GM23338 (cell line): ENCODE data around the gene ERO1A. TPM values are rescaled to one million over a fixed set of nuclear protein-coding genes. Genes with fewer than 3 reads are reported as not detected.

ENCODE experiments used
- ATAC-seq: fragments of 200-7000 bp; cut with Tn5 transposase; 3 replicates; pipeline ENCODE4 v1.9.1; 2020
- DNase-seq: peaks from one replicate; pipeline ENCODE4 v3.0.0-alpha.2; 2015; ENCODE audit warnings: low spot score
- H2AFZ ChIP-seq: fragments of 200-600 bp; sonication (generic); 2 replicates; pipeline ENCODE4 v1.8.0; 2016; ENCODE audit warnings: antibody characterized with exemption, mild to moderate bottlenecking, moderate library complexity
- H3F3A ChIP-seq: fragments of 200-600 bp; sonication (generic); replicated peaks from 2 replicates; pipeline ENCODE4 v1.8.0; 2017; ENCODE audit warnings: antibody characterized with exemption, mixed run types, low read depth
- H3K27ac ChIP-seq: fragments of 200-600 bp; sonication (generic); 2 replicates; pipeline ENCODE4 v1.6.1; 2016; ENCODE audit warnings: low read depth
- H3K27me3 ChIP-seq: fragments of 200-600 bp; sonication (generic); 2 replicates; pipeline ENCODE4 v1.8.0; 2016; ENCODE audit warnings: mild to moderate bottlenecking, mixed run types, moderate library complexity; ENCODE audit not compliant: insufficient read depth
- H3K36me3 ChIP-seq: fragments of 200-600 bp; sonication (generic); 2 replicates; pipeline ENCODE4 v1.8.0; 2016; ENCODE audit warnings: mild to moderate bottlenecking; ENCODE audit not compliant: insufficient read depth
- H3K4me1 ChIP-seq: fragments of 200-600 bp; sonication (generic); 2 replicates; pipeline ENCODE4 v1.8.0; 2016; ENCODE audit warnings: mild to moderate bottlenecking, moderate library complexity; ENCODE audit not compliant: insufficient read depth
- H3K4me2 ChIP-seq: fragments of 200-600 bp; sonication (generic); 2 replicates; pipeline ENCODE4 v1.7.1; 2017; ENCODE audit warnings: mixed run types
- H3K4me3 ChIP-seq: fragments of 200-600 bp; sonication (generic); 2 replicates; pipeline ENCODE4 v1.6.1; 2016; ENCODE audit warnings: mixed run types
- H3K79me2 ChIP-seq: fragments of 200-600 bp; sonication (generic); replicated peaks from 2 replicates; pipeline ENCODE4 v1.8.0; 2017; ENCODE audit warnings: mild to moderate bottlenecking; ENCODE audit not compliant: insufficient read depth
- H3K9me2 ChIP-seq: fragments of 200-600 bp; sonication (generic); 2 replicates; pipeline ENCODE4 v1.8.0; 2017; ENCODE audit not compliant: insufficient read depth
- H4K20me1 ChIP-seq: fragments of 200-600 bp; sonication (generic); replicated peaks from 2 replicates; pipeline ENCODE4 v1.8.0; 2017; ENCODE audit warnings: mild to moderate bottlenecking; ENCODE audit not compliant: insufficient read depth
- H3K27ac Mint-ChIP-seq: 2 replicates; pipeline ENCODE4 v1.8.0; 2020; ENCODE audit warnings: inconsistent platforms, mild to moderate bottlenecking, moderate library complexity, mixed read lengths
- H3K27me3 Mint-ChIP-seq: 3 replicates; pipeline ENCODE4 v1.8.0; 2022; ENCODE audit warnings: low read depth, mild to moderate bottlenecking, moderate library complexity, mixed read lengths, inconsistent platforms; ENCODE audit not compliant: insufficient read depth, poor library complexity
- H3K36me3 Mint-ChIP-seq: 3 replicates; pipeline ENCODE4 v1.8.0; 2021; ENCODE audit warnings: low read depth, mild to moderate bottlenecking, inconsistent platforms, moderate library complexity, mixed read lengths
- H3K4me1 Mint-ChIP-seq: 3 replicates; pipeline ENCODE4 v1.8.0; 2020; ENCODE audit warnings: mild to moderate bottlenecking, inconsistent platforms, mixed read lengths
- H3K4me3 Mint-ChIP-seq: 3 replicates; pipeline ENCODE4 v1.8.0; 2021; ENCODE audit warnings: moderate library complexity, mild to moderate bottlenecking, inconsistent platforms, mixed read lengths
- H3K9me3 Mint-ChIP-seq: 3 replicates; pipeline ENCODE4 v1.8.0; 2020; ENCODE audit warnings: moderate library complexity, mild to moderate bottlenecking, inconsistent platforms, mixed read lengths
- CREB1 ChIP-seq: fragments of 250-450 bp; sonication (Bioruptor Pico); IDR thresholded peaks from 2 replicates; pipeline ENCODE4 v1.5.0; 2020; ENCODE audit warnings: low read depth, mild to moderate bottlenecking, moderate library complexity
- EZH2phosphoT487 ChIP-seq: fragments of 200-600 bp; sonication (generic); IDR thresholded peaks from one replicate; pipeline ENCODE4 v1.8.1; 2018; ENCODE audit warnings: antibody characterized with exemption; ENCODE audit not compliant: unreplicated experiment
- JUNB ChIP-seq: IDR thresholded peaks from one replicate; pipeline ENCODE4 v1.6.1; 2016; ENCODE audit warnings: antibody characterized with exemption; ENCODE audit not compliant: unreplicated experiment
- NANOG ChIP-seq: IDR thresholded peaks from 2 replicates; pipeline ENCODE4 v1.6.1; 2016; ENCODE audit warnings: antibody characterized with exemption, borderline replicate concordance
- POLR2AphosphoS5 ChIP-seq: IDR thresholded peaks from 2 replicates; pipeline ENCODE4 v1.6.1; 2016; ENCODE audit warnings: antibody characterized with exemption, low read depth
- STAT1 ChIP-seq: IDR thresholded peaks from one replicate; pipeline ENCODE4 v1.6.1; 2016; ENCODE audit warnings: antibody characterized with exemption; ENCODE audit not compliant: unreplicated experiment
- ZNF114 ChIP-seq: fragments of 250-450 bp; sonication (Bioruptor Pico); IDR thresholded peaks from 2 replicates; pipeline ENCODE4 v1.5.0; 2020; ENCODE audit warnings: mild to moderate bottlenecking, moderate library complexity
- ZNF331 ChIP-seq: fragments of 250-450 bp; sonication (Bioruptor Pico); IDR thresholded peaks from 2 replicates; pipeline ENCODE4 v1.5.0; 2020; ENCODE audit warnings: low read depth, mild to moderate bottlenecking, moderate library complexity
- polyA plus RNA-seq: library from polyadenylated mRNA; unstranded; fragments of >200 nt; fragmentation: Nextera tagmentation; extraction: Ambion mirVana; gene quantifications from 2 replicates; pipeline ENCODE4 v1.2.1, GENCODE V29; 2016
- total RNA-seq: library from RNA; depleted of rRNA; stranded (reverse); fragments of >200 nt; shearing (Covaris generic); gene quantifications from 2 replicates; pipeline ENCODE4 v1.2.3, GENCODE V29; 2014
- TF ChIP-seq, protein P1 (sequence below): fragments of 250-450 bp; sonication (Bioruptor Pico); IDR thresholded peaks from 2 replicates; pipeline ENCODE4 v1.5.0; 2020; ENCODE audit warnings: mild to moderate bottlenecking, moderate library complexity
- TF ChIP-seq, protein P2 (sequence below): IDR thresholded peaks from 2 replicates; pipeline ENCODE4 v1.6.1; 2016; ENCODE audit warnings: antibody characterized with exemption
- TF ChIP-seq, protein P3 (sequence below), 2 experiments: fragments of 200-600 bp in 1 of 2; sonication (generic) in 1 of 2; conservative IDR thresholded peaks; 2 replicates each; pipeline versions ENCODE4 v1.5.1 to v1.6.1; 2016 to 2017; ENCODE audit warnings: antibody characterized with exemption in 2 of 2, low read depth in 2 of 2, mild to moderate bottlenecking in 2 of 2, moderate library complexity in 1 of 2
- TF ChIP-seq, protein P4 (sequence below): IDR thresholded peaks from one replicate; pipeline ENCODE4 v1.6.1; 2018; ENCODE audit warnings: antibody characterized with exemption; ENCODE audit not compliant: unreplicated experiment

The ERO1A gene
- total and polyA plus RNA-seq, 2 experiments from 2014 or later = 25.2 to 44.7 TPM

DNA sequence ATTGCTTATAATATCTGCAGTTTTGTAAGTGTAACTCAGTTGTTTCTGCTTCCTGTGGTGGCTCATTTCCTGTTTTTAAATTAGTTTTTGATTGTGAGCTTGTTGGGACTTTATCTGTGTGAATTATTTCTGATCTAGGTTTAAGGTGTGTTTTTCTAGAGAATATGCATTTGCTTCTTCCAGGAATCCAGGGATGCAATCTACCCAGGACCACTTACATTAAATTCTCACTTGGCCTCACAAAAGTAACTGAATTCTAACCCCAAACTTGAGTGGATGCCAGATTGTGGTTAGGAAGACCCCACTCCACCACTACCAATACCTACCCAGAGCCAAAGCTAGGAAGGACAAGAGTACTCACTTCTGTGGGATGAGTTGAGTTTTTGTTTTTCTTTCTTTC, 46.5 kb upstream of the ERO1A start (continued):
- TF ChIP-seq, protein P1, sequence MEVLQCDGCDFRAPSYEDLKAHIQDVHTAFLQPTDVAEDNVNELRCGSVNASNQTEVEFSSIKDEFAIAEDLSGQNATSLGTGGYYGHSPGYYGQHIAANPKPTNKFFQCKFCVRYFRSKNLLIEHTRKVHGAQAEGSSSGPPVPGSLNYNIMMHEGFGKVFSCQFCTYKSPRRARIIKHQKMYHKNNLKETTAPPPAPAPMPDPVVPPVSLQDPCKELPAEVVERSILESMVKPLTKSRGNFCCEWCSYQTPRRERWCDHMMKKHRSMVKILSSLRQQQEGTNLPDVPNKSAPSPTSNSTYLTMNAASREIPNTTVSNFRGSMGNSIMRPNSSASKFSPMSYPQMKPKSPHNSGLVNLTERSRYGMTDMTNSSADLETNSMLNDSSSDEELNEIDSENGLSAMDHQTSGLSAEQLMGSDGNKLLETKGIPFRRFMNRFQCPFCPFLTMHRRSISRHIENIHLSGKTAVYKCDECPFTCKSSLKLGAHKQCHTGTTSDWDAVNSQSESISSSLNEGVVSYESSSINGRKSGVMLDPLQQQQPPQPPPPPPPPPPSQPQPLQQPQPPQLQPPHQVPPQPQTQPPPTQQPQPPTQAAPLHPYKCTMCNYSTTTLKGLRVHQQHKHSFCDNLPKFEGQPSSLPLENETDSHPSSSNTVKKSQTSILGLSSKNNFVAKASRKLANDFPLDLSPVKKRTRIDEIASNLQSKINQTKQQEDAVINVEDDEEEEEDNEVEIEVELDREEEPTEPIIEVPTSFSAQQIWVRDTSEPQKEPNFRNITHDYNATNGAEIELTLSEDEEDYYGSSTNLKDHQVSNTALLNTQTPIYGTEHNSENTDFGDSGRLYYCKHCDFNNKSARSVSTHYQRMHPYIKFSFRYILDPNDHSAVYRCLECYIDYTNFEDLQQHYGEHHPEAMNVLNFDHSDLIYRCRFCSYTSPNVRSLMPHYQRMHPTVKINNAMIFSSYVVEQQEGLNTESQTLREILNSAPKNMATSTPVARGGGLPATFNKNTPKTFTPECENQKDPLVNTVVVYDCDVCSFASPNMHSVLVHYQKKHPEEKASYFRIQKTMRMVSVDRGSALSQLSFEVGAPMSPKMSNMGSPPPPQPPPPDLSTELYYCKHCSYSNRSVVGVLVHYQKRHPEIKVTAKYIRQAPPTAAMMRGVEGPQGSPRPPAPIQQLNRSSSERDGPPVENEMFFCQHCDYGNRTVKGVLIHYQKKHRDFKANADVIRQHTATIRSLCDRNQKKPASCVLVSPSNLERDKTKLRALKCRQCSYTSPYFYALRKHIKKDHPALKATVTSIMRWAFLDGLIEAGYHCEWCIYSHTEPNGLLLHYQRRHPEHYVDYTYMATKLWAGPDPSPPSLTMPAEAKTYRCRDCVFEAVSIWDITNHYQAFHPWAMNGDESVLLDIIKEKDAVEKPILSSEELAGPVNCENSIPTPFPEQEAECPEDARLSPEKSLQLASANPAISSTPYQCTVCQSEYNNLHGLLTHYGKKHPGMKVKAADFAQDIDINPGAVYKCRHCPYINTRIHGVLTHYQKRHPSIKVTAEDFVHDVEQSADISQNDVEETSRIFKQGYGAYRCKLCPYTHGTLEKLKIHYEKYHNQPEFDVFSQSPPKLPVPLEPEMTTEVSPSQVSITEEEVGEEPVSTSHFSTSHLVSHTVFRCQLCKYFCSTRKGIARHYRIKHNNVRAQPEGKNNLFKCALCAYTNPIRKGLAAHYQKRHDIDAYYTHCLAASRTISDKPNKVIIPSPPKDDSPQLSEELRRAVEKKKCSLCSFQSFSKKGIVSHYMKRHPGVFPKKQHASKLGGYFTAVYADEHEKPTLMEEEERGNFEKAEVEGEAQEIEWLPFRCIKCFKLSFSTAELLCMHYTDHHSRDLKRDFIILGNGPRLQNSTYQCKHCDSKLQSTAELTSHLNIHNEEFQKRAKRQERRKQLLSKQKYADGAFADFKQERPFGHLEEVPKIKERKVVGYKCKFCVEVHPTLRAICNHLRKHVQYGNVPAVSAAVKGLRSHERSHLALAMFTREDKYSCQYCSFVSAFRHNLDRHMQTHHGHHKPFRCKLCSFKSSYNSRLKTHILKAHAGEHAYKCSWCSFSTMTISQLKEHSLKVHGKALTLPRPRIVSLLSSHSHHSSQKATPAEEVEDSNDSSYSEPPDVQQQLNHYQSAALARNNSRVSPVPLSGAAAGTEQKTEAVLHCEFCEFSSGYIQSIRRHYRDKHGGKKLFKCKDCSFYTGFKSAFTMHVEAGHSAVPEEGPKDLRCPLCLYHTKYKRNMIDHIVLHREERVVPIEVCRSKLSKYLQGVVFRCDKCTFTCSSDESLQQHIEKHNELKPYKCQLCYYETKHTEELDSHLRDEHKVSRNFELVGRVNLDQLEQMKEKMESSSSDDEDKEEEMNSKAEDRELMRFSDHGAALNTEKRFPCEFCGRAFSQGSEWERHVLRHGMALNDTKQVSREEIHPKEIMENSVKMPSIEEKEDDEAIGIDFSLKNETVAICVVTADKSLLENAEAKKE (CRISPR knock-in tag) = no peak
- TF ChIP-seq, protein P2, sequence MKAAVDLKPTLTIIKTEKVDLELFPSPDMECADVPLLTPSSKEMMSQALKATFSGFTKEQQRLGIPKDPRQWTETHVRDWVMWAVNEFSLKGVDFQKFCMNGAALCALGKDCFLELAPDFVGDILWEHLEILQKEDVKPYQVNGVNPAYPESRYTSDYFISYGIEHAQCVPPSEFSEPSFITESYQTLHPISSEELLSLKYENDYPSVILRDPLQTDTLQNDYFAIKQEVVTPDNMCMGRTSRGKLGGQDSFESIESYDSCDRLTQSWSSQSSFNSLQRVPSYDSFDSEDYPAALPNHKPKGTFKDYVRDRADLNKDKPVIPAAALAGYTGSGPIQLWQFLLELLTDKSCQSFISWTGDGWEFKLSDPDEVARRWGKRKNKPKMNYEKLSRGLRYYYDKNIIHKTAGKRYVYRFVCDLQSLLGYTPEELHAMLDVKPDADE = no peak

DNA sequence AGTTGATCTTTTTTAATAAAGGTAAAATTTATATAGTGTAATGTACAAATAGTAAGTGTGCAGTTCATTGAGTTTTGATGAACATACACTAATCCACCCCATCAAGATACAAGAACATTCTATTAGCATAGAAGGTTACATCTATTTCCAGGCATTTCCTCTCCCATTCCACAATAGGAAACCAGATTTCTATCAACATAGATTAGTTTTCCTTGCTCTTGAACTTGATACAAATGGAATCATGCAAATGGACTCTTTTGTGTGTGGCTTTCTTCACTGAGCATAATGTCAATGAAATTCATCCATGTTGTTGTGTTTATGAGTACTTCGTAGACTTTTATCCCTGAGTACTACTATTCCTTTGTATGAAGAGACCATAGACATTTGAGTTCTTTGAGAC, 45.4 kb upstream of the ERO1A start:
- no peak for ATAC-seq
- H3K4me3 Mint-ChIP-seq = no peak overlapping the region
- H3K79me2 ChIP-seq = peaks cover 97% of the 10 kb centered on the region

More for the DNA sequence above, 45.4 kb upstream of the ERO1A start:
- Histone ChIP-seq H3K27me3 (no peaks in the 10 kb centered on the region), H3F3A (no peaks in the 10 kb centered on the region), H3K27ac (no peak overlapping the region), H2AFZ (no peak overlapping the region), H3K4me1 (peaks cover 15% of the 10 kb centered on the region), H3K36me3 (peaks cover 5% of the 10 kb centered on the region; the same call in 1 of the 2 replicates), H3K4me2 (no peak overlapping the region), H3K9me2 (no peaks in the 10 kb centered on the region), H4K20me1 (peaks cover 8% of the 10 kb centered on the region), H3K4me3 (no peak overlapping the region)
- no peak for DNase-seq
- Mint-ChIP-seq H3K27ac (no peak overlapping the region), H3K27me3 (no peaks in the 10 kb centered on the region), H3K4me1 (peaks cover 28% of the 10 kb centered on the region), H3K36me3 (peaks cover 17% of the 10 kb centered on the region), H3K9me3 (no peaks in the 10 kb centered on the region)
- TF ChIP-seq, protein P2 = no peak
- TF ChIP-seq CREB1 = no peak
- TF ChIP-seq ZNF331 (CRISPR knock-in tag) = no peak
- TF ChIP-seq, protein P3, sequence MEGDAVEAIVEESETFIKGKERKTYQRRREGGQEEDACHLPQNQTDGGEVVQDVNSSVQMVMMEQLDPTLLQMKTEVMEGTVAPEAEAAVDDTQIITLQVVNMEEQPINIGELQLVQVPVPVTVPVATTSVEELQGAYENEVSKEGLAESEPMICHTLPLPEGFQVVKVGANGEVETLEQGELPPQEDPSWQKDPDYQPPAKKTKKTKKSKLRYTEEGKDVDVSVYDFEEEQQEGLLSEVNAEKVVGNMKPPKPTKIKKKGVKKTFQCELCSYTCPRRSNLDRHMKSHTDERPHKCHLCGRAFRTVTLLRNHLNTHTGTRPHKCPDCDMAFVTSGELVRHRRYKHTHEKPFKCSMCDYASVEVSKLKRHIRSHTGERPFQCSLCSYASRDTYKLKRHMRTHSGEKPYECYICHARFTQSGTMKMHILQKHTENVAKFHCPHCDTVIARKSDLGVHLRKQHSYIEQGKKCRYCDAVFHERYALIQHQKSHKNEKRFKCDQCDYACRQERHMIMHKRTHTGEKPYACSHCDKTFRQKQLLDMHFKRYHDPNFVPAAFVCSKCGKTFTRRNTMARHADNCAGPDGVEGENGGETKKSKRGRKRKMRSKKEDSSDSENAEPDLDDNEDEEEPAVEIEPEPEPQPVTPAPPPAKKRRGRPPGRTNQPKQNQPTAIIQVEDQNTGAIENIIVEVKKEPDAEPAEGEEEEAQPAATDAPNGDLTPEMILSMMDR (conservative IDR thresholded peaks at IDR 0.05; ENCODE audit: low read depth in 2 of 2) = no peak
- TF ChIP-seq EZH2phosphoT487 = no peak
- TF ChIP-seq, protein P4, sequence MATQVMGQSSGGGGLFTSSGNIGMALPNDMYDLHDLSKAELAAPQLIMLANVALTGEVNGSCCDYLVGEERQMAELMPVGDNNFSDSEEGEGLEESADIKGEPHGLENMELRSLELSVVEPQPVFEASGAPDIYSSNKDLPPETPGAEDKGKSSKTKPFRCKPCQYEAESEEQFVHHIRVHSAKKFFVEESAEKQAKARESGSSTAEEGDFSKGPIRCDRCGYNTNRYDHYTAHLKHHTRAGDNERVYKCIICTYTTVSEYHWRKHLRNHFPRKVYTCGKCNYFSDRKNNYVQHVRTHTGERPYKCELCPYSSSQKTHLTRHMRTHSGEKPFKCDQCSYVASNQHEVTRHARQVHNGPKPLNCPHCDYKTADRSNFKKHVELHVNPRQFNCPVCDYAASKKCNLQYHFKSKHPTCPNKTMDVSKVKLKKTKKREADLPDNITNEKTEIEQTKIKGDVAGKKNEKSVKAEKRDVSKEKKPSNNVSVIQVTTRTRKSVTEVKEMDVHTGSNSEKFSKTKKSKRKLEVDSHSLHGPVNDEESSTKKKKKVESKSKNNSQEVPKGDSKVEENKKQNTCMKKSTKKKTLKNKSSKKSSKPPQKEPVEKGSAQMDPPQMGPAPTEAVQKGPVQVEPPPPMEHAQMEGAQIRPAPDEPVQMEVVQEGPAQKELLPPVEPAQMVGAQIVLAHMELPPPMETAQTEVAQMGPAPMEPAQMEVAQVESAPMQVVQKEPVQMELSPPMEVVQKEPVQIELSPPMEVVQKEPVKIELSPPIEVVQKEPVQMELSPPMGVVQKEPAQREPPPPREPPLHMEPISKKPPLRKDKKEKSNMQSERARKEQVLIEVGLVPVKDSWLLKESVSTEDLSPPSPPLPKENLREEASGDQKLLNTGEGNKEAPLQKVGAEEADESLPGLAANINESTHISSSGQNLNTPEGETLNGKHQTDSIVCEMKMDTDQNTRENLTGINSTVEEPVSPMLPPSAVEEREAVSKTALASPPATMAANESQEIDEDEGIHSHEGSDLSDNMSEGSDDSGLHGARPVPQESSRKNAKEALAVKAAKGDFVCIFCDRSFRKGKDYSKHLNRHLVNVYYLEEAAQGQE = no peak
- no peak for TF ChIP-seq POLR2AphosphoS5
- no peak for TF ChIP-seq STAT1
- no peak for TF ChIP-seq NANOG
- TF ChIP-seq ZNF114 = no peak
- TF ChIP-seq JUNB = no peak
